Panc1 (cell line): Measurements from ENCODE around the gene SAMD14. TPM values are rescaled to one million over a fixed set of nuclear protein-coding genes. Genes with fewer than 3 reads are reported as not detected.
A peak's percentile ranks its signal among the peaks of the same experiment; 100 is the strongest.

Experiments
- ATAC-seq: fragments of 200-7000 bp; cut with Tn5 transposase; 2 replicates; pipeline ENCODE4 v1.9.1; 2020; ENCODE audit warnings: mild to moderate bottlenecking, moderate library complexity
- BruUV-seq: library from RNA; stranded (reverse); fragments of 400-500 nt; replicated peaks from 2 replicates; lab custom pipeline; 2021; lab: Mats Ljungman, UMichigan
- CTCF ChIA-PET: fragments of 300-600 bp; sonication (Branson Sonifier 250); formaldehyde crosslinking; loops from one replicate; lab custom pipeline; 2022; ENCODE audit warnings: antibody characterized with exemption; lab: Charles Lee
- POLR2A ChIA-PET: fragments of 300-600 bp; sonication (Branson Sonifier 250); formaldehyde crosslinking; loops from one replicate; lab custom pipeline; 2022; ENCODE audit warnings: antibody characterized with exemption; lab: Charles Lee
- DNase-seq: peaks from one replicate; pipeline ENCODE4 v3.0.0-alpha.2; 2010; ENCODE audit warnings: low read depth, low spot score
- H3K27ac ChIP-seq: 2 replicates; pipeline ENCODE4 v1.5.1; 2011; ENCODE audit warnings: mild to moderate bottlenecking, low read length, inconsistent platforms
- H3K27me3 ChIP-seq: fragments of 200-500 bp; sonication (Bioruptor generic); 2 replicates; pipeline ENCODE4 v1.6.0; 2014; ENCODE audit warnings: low read length, inconsistent platforms; ENCODE audit not compliant: control insufficient read depth, insufficient read depth
- H3K36me3 ChIP-seq: fragments of 200-500 bp; sonication (Bioruptor generic); 2 replicates; pipeline ENCODE4 v1.5.1; 2014; ENCODE audit warnings: inconsistent platforms, mild to moderate bottlenecking, low read length, moderate library complexity; ENCODE audit not compliant: control insufficient read depth, insufficient read depth
- H3K4me1 ChIP-seq: 2 replicates; pipeline ENCODE4 v1.5.1; 2011; ENCODE audit warnings: inconsistent platforms, mild to moderate bottlenecking, low read length, moderate library complexity; ENCODE audit not compliant: control insufficient read depth, insufficient read depth
- H3K4me3 ChIP-seq, 2 experiments: 2 replicates each; pipeline ENCODE4 v1.5.1; 2011 to 2012; ENCODE audit warnings: low read depth in 2 of 2, low read length in 2 of 2, mild to moderate bottlenecking in 2 of 2, inconsistent platforms in 1 of 2, moderate library complexity in 1 of 2
- H3K9me3 ChIP-seq: fragments of 200-500 bp; sonication (Bioruptor generic); 2 replicates; pipeline ENCODE4 v1.5.1; 2014; ENCODE audit warnings: low read depth, mild to moderate bottlenecking, inconsistent platforms, low read length, moderate library complexity; ENCODE audit not compliant: control insufficient read depth, insufficient read depth
- CTCF ChIP-seq: fragments of 450-650 bp; IDR thresholded peaks from 2 replicates; pipeline ENCODE4 v1.5.1; 2017; ENCODE audit warnings: mild to moderate bottlenecking
- POLR2AphosphoS5 ChIP-seq: IDR thresholded peaks from 2 replicates; pipeline ENCODE4 v1.6.1; 2012; ENCODE audit warnings: mild to moderate bottlenecking, low read depth, low read length, moderate library complexity
- REST ChIP-seq, 2 experiments: IDR thresholded peaks; 2 replicates each; pipeline ENCODE4 v1.6.1; 2011 to 2012; ENCODE audit warnings: low read depth in 2 of 2, control low read depth in 1 of 2, low read length in 1 of 2, mild to moderate bottlenecking in 1 of 2, moderate library complexity in 1 of 2; ENCODE audit not compliant: insufficient read depth in 1 of 2
- SIN3A ChIP-seq: IDR thresholded peaks from 2 replicates; pipeline ENCODE4 v1.6.1; 2012; ENCODE audit warnings: low read depth, mild to moderate bottlenecking, low read length, moderate library complexity, borderline replicate concordance; ENCODE audit not compliant: insufficient read depth
- TCF7L2 ChIP-seq: IDR thresholded peaks from 2 replicates; pipeline ENCODE4 v1.6.1; 2011; ENCODE audit warnings: mild to moderate bottlenecking, low read depth, low read length, inconsistent platforms
- in situ Hi-C: cut with HindIII; loops from 2 replicates; pipeline ENCODE4 v1.10.0; 2016; ENCODE audit warnings: low sequenced_read_pairs, low pct_unique_long_range_greater_than_20kb
- intact Hi-C: fragments of 100-400 bp; cut with micrococcal nuclease; formaldehyde crosslinking; loops from one replicate; pipeline ENCODE4 v1.10.0; 2022; ENCODE audit not compliant: unreplicated experiment
- total RNA-seq: library from RNA; stranded (reverse); gene quantifications from one replicate; pipeline ENCODE4 v1.2.1, GENCODE V29; 2021; ENCODE audit not compliant: unreplicated experiment

Gene SAMD14
- total RNA-seq, 1 experiment from 2014 or later, result 6.9 TPM

DNA sequence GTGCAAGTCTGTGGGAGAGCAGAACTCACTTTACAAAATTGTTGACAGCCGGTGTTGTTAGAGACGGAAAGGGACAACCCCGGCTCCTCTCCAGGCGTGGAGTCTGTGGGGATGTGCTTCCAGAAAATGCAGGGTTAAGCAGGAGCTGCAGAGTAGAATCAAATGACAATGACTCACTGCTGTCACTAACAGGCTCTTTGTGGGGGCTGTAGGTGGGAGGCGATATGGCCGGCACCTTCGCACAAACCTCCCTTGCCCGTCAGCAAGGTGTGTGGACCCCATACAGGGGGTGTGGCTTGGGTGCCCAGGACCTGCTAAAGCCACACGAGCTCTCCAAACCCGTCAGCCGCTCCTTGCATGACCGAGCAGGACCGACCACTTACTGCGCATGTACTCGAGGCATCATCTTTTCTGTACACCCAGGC is 29.0 kb downstream of the SAMD14 start:
- Histone ChIP-seq H3K4me3 (no peak overlapping the region), H3K4me1 (peaks cover 28% of the 10 kb centered on the region), H3K36me3 (no peaks in the 10 kb centered on the region), H3K27me3 (no peaks in the 10 kb centered on the region), H3K27ac (no peak overlapping the region), H3K9me3 (no peaks in the 10 kb centered on the region)
- POLR2A ChIA-PET, result no interaction called here
- no peak for TF ChIP-seq POLR2AphosphoS5
- TF ChIP-seq REST (IDR thresholded peaks at IDR 0.05; ENCODE audit: insufficient read depth in 1 of 2, low read depth in 2 of 2, low read length in 1 of 2), result no peak
- no peak for TF ChIP-seq TCF7L2
- intact Hi-C loops, result no loop called here
- DNase-seq (no peak), ATAC-seq (peak; percentile 43)
- no TSS peak for BruUV-seq
- in situ Hi-C loops, result no loop called here
- CTCF ChIA-PET, result no interaction called here

- H3K36me3 ChIP-seq, result peaks cover 2% of the 10 kb centered on the region; the same call in 1 of the 2 replicates
- H3K27ac ChIP-seq, result no peak overlapping the region
- ChIA-PET POLR2A (interaction anchor here (0.6 kb wide), 1 partner anchor 21 kb away, joined by 9 read pairs; no protein-coding TSS in a partner anchor), CTCF (no interaction called here)
- peaks cover 32% of the 10 kb centered on the region for H3K4me1 ChIP-seq
- H3K27me3 ChIP-seq, result no peaks in the 10 kb centered on the region
- no peak for DNase-seq
- no peak overlapping the region for H3K4me3 ChIP-seq
- ATAC-seq, result no peak
- intact Hi-C loops, result no loop called here
- BruUV-seq, result TSS peak; percentile 38
- TF ChIP-seq REST (IDR thresholded peaks at IDR 0.05; ENCODE audit: insufficient read depth in 1 of 2, low read depth in 2 of 2, low read length in 1 of 2), result no peak
- TF ChIP-seq SIN3A, result no peak
- TF ChIP-seq CTCF, result no peak
- TF ChIP-seq POLR2AphosphoS5, result no peak
- no peak for TF ChIP-seq TCF7L2
- no peaks in the 10 kb centered on the region for H3K9me3 ChIP-seq
- in situ Hi-C loops, result no loop called here
Measured at GRCh38 chr17:50100480-50100883, 29.5 kb downstream of the SAMD14 start.
